ENCODE measurements around the gene TAF9B.
A peak's percentile ranks its signal among the peaks of the same experiment; 100 is the strongest.
"Not testable (repeated sequence)": the region's sequence is repeated elsewhere in the genome, so short reads cannot be mapped to it uniquely, and the experiment has no call there.

The TAF9B gene, protein sequence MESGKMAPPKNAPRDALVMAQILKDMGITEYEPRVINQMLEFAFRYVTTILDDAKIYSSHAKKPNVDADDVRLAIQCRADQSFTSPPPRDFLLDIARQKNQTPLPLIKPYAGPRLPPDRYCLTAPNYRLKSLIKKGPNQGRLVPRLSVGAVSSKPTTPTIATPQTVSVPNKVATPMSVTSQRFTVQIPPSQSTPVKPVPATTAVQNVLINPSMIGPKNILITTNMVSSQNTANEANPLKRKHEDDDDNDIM

GRCh38 chrX:78139160-78140123 lies at the start of gene TAF9B:
Gene TAF9B, minus strand, starts transcription at chrX:78139650. Its CDS starts 39 bp downstream, at chrX:78139611.
- DNase-seq = peak; percentile 48

DNA sequence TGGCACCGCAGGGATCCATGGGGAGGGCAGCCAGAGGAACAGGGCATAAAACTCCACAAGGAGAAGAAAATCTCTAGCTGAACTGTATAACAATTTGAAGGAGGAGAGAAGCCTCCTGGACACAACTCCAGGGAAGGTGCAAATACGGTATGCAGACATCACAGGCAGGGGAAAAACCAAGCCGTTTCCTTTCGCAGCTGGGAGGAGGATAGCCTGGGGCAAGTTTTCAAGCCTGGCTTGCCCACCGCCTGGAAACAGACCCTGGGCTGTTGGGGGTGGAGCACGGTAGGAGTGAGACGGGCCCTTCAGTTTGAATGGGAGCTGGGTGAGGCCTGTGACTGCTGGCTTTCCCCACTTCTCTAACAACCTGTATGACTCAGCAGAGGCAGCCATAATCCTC lies 43.4 kb upstream of the TAF9B start:
- DNase-seq = no peak

DNA sequence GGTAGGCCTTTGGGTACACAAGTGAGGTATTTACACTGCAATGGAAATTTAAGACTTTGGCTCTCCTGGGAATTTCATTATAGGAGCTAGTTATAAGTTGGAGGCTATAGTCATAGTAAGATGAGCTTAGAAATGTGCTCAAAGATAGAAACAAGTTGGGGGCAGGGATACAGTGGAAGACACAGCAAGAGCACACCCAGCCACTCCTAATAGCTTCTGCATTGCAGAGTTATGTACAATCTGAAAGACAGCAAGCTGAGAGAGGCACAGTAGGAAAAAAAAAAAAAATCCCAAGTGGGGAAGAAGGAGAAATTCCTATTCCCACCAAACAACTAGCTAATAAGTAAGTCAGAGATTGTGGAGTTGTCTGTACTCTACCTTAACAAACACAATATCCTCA lies 41.9 kb upstream of the TAF9B start:
- no peak for DNase-seq

GRCh38 chrX:78168065-78168464 lies 28.6 kb upstream of the TAF9B start:
- no peak for DNase-seq

- no peak for DNase-seq
Observed at GRCh38 chrX:78165425-78165824, 26.0 kb upstream of the TAF9B start.

DNA sequence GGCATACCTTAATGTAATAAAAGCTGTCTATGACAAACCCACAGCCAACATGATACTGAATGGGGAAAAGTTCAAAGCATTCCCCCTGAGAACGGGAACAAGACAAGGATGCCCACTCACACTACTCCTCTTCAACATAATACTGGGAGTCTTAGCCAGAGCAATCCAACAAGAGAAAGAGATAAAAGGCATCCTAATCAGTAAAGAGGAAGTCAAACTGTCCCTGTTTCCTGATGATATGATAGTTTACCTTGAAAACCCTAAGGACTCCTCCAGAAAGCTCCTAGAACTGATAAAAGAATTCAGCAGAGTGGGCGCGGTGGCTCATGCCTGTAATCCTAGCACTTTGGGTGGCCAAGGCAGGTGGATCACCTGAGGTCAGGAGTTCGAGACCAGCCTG lies 23.7 kb upstream of the TAF9B start:
- DNase-seq = not testable (repeated sequence)

DNA sequence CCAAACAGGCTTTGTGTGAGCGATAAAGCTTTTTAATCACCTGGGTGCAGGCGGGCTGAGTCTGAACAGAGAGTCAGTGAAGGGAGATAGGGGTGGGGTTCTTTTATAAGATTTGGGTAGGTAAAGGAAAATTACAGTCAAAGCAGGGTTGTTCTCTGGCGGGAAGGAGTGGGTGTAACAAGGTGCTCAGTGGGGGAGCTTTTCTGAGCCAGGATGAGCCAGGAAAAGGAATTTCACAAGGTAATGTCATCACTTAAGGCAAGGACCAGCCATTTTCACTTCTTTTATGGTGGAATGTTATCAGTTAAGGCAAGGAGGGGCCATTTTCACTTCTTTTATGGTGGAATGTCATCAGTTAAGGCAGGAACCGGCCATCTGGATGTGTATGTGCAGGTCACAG lies 21.3 kb upstream of the TAF9B start:
- not testable (repeated sequence) for DNase-seq

DNA sequence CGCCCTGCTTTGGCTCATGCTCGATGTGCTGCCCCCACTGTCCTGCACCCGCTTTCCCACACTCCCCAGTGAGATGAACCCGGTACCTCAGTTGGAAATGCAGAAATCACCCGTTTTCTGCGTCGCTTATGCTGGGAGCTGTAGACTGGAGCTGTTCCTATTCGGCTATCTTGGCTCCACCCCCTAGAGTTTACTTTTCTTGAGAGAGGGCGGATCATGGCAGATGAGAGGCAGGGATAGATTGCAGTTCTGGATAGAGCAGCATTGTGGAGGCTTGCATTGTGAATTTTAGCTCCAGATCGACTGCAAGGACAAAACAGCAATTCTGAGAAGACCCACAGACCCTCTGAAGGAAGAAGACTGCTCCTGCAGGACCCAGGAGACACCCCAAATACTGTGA lies 18.4 kb upstream of the TAF9B start:
- not testable (repeated sequence) for DNase-seq

DNA sequence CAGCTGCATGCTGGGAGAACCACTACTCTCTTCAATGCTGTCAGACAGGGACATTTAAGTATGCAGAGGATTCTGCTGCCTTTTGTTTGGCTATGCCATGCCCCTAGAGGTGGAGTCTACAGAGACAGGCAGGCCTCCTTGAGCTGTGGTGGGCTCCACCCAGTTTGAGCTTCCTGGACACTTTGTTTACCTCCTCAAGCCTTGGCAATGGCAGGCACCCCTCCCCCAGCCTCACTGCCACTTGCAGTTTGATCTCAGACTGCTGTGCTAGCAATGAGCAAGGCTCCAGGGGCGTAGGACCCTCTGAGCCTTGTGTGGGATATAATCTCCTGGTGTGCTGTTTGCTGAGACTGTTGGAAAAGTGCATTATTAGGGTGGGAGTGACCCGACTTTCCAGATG lies 17.9 kb upstream of the TAF9B start:
- not testable (repeated sequence) for DNase-seq

GRCh38 chrX:78147002-78147540 lies 7.6 kb upstream of the TAF9B start:
- DNase-seq = not testable (repeated sequence)

DNA sequence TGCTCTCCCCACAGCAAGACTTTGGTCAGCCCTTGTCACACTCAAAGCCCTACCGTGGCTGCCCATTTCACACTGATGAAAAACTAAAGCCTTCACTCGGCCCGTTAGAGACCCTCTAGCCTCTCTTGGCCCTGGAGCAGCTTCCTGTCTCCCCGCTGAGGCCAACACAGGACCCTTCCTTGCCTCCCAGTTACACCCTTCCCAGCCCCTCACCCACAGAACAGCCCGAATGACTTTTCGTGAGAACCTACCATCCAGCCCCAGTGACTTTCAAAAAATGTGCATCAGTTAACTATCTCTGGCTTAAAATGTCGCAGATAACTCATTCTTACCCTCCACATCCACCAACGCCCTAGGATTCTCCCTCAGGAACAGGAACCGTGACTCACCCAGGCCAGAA lies 756 bp upstream of the TAF9B start:
- DNase-seq = no peak

DNA sequence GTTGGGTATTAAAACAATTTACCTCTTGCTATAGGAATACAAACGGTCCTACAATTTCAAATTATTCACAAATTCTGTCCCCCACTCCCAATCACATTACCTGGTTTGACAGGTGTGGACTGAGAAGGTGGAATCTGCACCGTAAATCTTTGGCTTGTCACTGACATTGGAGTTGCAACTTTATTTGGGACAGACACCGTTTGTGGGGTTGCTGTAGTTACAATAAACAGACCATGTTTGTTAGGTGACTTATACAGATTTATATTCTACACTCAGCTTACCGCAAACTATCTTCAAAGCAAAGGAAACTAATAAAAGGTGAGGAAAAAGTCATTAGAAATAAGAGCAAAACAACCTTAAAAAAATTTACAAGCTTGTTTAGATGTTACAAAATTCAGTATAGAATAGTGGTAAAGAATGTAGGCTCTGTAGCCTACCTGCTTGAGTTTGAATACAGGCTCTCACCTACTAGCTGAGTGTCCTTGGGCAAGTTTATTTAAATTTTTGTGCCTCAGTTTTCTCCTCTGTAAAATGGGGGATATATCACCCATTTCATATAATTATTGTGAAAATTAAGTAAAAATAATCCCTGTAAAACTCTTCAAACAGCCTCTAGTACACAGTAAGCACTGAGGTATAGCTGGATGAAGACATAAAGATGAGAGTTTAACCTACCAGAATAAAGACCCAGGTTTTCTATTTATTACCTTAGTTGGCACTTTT lies 6.1 kb downstream of the TAF9B start:
- DNase-seq = no peak

DNA sequence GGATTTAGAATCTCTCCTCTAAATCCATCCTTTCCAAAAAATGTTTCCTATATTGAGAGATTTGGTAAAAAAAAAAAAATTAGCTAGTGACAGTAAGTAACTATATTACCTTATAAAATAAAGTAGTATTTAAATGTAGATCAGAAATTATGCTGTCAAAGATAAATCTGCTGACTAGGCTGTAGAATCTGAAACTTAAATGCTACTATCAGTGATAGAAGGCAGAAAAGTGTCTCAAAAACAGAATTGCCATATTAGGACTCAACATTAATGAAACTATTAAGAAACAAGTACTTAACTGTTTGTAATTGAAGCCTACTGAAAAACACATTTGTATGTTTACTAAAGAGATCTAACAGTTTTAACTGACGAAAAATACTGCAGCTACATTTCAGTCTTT lies 8.3 kb downstream of the TAF9B start:
- no peak for DNase-seq

GRCh38 chrX:78130396-78130795 lies 9.1 kb downstream of the TAF9B start:
- no peak for DNase-seq

GRCh38 chrX:78129714-78130113 lies 9.7 kb downstream of the TAF9B start:
- no peak for DNase-seq

DNA sequence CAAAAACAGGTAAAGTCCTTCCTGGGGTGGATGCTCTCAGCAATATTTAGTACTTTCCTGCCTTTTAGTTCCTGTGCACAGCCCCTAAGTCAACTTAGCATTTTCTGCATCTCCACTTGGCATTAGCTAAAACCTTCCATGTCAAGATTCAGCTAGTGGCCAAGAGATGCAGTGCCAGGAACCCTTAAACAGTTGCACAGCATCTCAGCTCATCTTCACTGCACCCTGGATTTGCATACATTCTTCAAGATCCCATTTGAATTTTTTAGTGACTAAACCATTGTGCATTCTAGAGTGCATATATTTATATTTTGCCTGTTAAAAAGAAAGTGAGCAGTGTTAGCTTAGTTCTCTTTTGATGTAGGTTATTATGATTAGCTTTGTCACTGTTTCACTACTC lies 13.7 kb downstream of the TAF9B start:
- DNase-seq = not testable (repeated sequence)

DNA sequence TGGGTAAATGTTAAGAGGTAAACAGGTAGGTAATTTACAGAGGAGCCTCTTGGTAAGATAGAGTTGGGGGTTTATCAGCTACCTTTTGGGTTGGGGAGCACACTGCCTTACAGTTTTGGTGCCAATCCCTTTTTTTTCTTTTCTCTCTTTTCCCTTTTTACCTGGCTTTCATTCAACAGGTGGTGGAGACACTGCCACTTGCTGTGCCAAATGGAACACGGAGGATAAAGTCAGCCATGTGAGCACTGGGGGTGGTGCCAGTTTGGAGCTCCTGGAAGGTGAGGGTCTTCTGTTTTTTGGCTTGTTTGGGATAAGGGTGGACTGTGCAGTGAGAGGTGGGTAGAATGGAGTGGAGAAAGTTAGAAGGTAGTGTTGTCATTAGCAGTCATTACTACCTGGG lies 14.3 kb downstream of the TAF9B start:
- no peak for DNase-seq

- DNase-seq = no peak
Observed at GRCh38 chrX:78124307-78124706, 15.1 kb downstream of the TAF9B start.

DNA sequence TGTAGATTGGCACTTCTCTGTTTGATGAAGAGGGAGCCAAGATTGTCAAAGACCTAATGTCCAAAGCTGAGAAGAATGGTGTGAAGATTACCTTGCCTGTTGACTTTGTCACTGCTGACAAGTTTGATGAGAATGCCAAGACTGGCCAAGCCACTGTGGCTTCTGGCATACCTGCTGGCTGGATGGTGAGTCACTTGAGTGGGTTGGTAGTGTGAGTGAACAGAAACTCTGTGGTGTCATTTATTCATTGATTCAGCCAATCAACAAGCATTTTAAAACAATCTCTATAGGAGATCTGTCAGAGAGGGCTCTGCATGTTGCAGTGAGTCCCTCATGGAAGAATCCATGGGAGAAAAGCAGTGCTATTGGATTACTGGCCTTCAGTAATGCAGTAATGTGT lies 16.3 kb downstream of the TAF9B start:
- DNase-seq = no peak

DNA sequence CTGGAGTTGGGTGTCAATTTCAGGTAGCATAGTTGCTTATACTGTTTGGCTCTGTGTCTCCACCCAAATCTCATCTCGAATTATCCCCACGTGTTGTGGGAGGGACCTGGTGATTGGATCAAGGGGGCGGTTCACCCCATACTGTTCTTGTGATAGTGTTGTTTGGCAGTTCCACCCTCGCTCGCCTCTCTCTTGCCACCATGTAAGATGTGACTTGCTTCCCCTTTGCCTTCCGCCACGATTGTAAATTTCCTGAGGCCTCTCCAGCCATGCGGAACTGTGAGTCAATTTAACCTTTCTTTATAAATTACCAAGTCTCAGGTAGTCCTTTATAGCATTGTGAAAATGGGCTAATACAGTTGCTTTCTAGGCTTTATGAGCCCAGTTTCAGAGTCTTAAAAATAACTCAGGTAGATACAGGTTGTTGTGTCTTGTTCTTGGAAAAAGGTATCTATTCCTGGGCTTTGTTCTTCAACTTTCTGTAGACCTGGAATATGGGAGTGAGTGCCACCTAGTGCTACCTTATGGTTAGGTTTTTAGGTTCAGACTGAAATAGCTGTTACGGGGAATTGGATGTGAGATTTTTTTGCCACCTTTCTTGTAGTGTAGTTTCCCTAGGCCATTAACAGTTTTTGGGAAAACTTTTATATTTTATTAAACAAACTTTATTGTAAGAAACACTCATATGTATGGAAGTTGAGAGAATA lies 19.8 kb downstream of the TAF9B start:
- no peak for DNase-seq

DNA sequence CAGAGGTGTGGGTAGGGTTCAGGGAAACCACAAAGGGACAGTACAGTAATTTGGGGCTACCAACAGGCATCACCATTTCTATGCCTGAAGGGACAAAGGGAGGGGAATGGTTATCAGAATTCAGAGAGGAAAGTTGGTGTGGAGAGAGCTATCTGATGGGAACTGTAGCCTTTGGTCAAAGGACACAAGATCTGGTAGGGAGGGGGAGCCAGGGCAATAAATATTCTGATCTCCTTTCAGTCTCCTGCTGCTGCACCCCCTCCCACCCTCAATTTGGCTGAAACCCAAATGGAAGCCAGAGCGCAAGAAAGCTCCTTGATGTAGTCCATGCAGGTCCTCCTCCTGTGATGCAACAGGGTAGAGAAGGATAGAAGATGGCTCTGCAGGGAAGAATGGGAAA lies 20.8 kb downstream of the TAF9B start:
- DNase-seq = no peak

DNA sequence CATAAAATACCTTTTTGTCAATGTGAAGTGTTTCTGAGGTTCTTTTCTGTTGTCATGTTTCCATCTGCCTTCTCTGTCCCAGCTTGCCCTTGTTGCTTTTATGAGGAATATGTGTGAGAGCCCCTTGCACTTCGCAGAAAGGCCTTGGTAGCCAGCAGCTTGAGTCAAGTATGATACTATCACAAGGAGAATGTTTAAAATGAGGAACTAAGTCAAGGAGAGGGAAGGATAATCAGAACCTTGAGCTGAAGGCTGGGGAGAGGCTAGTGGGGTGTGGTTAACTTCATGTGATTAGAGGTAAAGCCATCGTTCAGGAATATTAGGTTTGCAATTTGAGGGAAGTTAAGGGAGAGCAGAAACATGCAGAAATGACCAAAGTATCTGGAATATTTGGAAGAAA lies 22.7 kb downstream of the TAF9B start:
- no peak for DNase-seq

DNA sequence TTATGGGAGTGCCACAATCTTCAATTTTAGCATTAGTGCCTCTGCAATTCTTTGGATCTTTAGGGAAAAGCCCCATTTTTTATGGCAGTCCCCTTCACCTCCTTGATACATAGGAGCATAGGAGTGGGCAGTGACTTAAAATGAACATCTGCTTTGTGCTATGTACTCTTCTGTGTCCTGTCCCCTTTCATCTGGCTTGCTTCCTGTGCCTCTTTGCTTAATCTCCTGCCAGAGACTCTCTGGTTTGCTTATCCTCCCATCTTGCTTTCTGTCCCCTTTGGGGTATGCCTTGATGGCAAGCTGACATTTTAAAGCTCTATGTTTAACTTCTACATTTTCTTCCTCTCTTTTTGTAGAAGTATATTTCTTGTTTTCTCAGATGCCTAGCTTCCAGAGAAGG lies 23.1 kb downstream of the TAF9B start:
- DNase-seq = no peak
